Measurements from ENCODE around the gene RABL6.

Gene RABL6

DNA sequence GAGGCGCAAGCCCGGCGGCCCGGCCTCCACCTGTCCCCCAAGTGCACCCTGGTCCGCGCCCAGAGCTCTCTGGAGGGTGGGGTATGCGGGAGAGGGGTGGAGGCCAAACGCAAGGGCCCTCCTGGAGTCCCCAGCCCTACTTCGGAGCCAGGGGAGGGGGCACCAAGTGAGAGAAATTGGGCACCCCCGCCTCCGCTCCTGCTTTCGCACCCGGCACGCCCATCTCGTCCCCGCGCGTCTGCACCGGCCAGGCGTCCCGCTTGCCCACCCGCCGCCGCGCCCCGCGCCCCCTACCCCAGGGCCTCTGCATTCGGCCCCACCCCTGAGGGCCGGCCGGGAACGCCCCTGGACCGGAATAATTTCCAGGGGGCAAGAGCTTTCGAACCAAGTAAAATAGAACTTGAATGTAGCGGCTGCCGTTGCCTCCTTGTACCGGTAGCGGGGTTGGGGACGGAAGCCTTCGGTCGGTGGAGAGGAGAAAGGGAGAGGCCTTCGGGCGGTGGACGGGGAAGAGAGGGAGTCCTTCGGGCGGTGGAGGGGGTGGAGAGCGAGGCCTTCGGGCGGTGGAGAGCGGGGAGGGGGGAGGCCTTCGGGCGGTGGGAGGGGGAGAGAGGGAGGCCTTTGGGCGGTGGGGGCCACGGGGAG, 40.8 kb downstream of the RABL6 start:
- TF ChIP-seq POLR2AphosphoS5 (IDR thresholded peaks at IDR 0.05; ENCODE audit: low read depth, low read length) (no peak), FOXP2 (optimal IDR thresholded peaks at IDR 0.05; ENCODE audit: borderline replicate concordance, extremely low read depth, extremely low read length, insufficient read depth) (no peak), TAF1 (IDR thresholded peaks at IDR 0.05; ENCODE audit: borderline replicate concordance, insufficient read depth, low read length) (no peak), SIN3A (IDR thresholded peaks at IDR 0.05; ENCODE audit: borderline replicate concordance, insufficient read depth, low read length) (no peak)
- TF ChIP-seq, protein P1, sequence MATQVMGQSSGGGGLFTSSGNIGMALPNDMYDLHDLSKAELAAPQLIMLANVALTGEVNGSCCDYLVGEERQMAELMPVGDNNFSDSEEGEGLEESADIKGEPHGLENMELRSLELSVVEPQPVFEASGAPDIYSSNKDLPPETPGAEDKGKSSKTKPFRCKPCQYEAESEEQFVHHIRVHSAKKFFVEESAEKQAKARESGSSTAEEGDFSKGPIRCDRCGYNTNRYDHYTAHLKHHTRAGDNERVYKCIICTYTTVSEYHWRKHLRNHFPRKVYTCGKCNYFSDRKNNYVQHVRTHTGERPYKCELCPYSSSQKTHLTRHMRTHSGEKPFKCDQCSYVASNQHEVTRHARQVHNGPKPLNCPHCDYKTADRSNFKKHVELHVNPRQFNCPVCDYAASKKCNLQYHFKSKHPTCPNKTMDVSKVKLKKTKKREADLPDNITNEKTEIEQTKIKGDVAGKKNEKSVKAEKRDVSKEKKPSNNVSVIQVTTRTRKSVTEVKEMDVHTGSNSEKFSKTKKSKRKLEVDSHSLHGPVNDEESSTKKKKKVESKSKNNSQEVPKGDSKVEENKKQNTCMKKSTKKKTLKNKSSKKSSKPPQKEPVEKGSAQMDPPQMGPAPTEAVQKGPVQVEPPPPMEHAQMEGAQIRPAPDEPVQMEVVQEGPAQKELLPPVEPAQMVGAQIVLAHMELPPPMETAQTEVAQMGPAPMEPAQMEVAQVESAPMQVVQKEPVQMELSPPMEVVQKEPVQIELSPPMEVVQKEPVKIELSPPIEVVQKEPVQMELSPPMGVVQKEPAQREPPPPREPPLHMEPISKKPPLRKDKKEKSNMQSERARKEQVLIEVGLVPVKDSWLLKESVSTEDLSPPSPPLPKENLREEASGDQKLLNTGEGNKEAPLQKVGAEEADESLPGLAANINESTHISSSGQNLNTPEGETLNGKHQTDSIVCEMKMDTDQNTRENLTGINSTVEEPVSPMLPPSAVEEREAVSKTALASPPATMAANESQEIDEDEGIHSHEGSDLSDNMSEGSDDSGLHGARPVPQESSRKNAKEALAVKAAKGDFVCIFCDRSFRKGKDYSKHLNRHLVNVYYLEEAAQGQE (IDR thresholded peaks at IDR 0.05; ENCODE audit: insufficient read depth in 1 of 2, low read depth in 2 of 2, low read length in 2 of 2): no peak

DNA sequence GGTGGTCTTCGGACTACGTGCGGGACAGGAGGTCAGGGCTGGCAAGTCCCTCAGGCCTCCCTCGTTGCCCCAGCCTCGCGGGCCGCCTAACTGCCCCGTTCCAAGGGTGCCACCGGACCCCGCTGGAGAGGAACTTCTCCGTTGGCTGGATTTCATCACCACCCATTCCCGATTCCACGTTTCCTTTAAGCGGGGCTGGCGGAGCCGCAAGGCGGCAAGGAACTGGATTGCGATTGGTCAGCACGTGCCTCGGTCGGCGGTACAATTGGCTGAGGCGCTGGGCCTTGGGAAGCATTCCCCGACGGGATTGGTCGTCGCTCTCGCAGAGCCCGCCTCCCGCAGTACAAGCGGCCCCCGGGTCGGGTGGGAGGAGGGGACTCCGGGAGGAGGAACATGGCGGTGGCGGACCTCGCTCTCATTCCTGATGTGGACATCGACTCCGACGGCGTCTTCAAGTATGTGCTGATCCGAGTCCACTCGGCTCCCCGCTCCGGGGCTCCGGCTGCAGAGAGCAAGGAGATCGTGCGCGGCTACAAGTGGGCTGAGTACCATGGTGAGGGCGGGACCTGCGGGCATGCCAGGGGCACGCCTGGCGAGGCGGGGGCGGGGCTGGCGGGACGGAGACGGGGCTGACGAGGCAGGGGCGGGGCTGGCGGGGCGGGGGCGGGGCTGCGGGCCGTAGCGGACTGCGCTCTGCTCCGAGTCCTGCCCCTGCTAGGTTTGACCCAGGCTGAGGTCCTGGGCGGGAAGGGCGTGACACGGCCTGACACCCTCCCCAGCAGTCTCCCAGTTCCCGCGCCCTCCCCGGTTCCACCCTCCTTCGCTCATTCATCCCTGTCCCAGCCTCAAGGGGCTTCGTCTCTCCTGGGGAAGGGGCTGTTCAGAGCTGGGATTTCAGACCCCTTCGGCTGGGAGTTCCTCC, 41.6 kb downstream of the RABL6 start, which contains the start of gene PHPT1:
Gene PHPT1, plus strand, starts transcription at position 372 of the 922 bp plus-strand sequence. Its CDS starts 22 bp downstream, at position 394.
- TF ChIP-seq, protein P1 (IDR thresholded peaks at IDR 0.05; ENCODE audit: insufficient read depth in 1 of 2, low read depth in 2 of 2, low read length in 2 of 2): no peak
- TF ChIP-seq TAF1 (IDR thresholded peaks at IDR 0.05; ENCODE audit: borderline replicate concordance, insufficient read depth, low read length) (peak; percentile 9; the same call in 1 of the 2 replicates), SIN3A (IDR thresholded peaks at IDR 0.05; ENCODE audit: borderline replicate concordance, insufficient read depth, low read length) (peak; percentile 66; the same call in 1 of the 2 replicates), FOXP2 (optimal IDR thresholded peaks at IDR 0.05; ENCODE audit: borderline replicate concordance, extremely low read depth, extremely low read length, insufficient read depth) (no peak), POLR2AphosphoS5 (IDR thresholded peaks at IDR 0.05; ENCODE audit: low read depth, low read length) (peak; percentile 86)

DNA sequence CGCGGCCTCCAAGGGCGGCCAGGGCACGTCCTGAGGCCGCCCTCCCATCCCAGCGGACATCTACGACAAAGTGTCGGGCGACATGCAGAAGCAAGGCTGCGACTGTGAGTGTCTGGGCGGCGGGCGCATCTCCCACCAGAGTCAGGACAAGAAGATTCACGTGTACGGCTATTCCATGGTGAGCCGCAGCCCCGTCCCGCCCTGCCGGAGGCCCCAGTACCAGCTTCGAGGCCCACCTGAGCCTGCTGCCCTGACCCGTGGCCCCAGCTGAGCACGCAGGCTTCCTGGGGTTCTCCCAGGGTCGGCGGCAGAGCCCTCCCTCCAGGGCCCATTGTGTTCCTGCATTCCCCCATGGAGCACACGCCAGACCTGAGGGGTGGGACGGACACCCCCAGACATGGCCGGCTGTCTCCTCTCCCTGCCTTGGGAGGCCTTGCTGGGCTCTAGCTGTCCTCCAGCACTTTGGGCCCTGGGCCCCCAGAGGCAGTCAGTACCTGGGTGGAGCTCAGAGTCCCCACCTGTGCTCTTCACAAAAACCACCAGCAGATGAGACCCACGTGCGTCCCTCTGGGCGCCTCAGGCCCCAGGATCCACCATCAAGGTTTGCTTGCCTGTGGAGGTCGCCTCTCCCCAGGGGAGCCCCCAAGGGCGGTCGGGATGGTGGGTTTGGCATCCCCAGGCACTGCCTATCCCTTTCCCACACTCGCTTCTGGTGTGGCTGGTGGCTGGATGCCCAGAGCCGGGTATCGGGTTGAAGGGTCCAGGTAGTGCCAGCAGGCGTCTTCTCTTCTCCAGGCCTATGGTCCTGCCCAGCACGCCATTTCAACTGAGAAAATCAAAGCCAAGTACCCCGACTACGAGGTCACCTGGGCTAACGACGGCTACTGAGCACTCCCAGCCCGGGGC, 42.5 kb downstream of the RABL6 start:
- TF ChIP-seq TAF1 (IDR thresholded peaks at IDR 0.05; ENCODE audit: borderline replicate concordance, insufficient read depth, low read length) (no peak), POLR2AphosphoS5 (IDR thresholded peaks at IDR 0.05; ENCODE audit: low read depth, low read length) (no peak), FOXP2 (optimal IDR thresholded peaks at IDR 0.05; ENCODE audit: borderline replicate concordance, extremely low read depth, extremely low read length, insufficient read depth) (no peak), SIN3A (IDR thresholded peaks at IDR 0.05; ENCODE audit: borderline replicate concordance, insufficient read depth, low read length) (no peak)
- TF ChIP-seq, protein P1 (IDR thresholded peaks at IDR 0.05; ENCODE audit: insufficient read depth in 1 of 2, low read depth in 2 of 2, low read length in 2 of 2): no peak

DNA sequence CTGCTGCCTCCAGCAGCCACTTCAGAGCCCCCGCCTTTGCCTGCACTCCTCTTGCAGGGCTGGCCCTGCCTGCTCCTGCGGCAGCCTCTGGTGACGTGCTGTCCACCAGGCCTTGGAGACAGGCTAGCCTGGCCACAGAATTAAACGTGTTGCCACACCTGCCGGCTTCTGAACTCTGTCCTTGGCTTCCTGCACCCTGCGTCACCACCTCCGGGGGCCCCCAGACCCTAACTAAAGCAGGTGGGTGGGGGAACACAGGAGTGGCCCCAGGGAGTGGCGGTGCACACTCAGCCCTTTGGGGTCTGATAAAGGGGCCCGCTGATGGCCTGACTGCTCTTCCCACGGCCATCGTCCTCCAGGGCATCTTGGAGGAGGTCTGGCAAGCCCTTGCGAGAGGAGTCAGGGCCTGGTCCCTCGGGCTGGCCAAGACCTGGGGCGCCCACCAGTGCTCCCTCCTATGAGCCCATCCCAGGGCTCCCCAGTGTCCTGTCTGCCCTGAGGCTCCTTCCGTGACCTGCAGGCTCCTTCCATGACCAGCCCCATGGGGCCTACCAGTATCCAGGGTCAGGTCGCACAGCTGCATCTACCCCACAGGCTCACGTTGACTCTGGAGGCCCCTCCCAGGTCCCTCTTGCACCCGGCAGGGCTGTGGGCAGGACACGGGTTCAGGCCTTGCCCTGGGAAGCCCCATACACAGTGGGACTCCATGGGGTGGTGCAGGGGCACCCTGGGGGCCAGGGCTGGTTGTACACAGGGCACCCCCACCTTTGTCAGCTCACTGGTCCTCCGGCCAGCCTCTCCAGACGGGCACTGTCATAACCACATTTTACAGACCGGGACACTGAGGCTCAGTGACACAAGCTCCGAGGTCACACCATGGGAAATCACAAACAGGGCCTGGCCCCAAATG, 43.4 kb downstream of the RABL6 start:
- TF ChIP-seq, protein P1 (IDR thresholded peaks at IDR 0.05; ENCODE audit: insufficient read depth in 1 of 2, low read depth in 2 of 2, low read length in 2 of 2): no peak
- TF ChIP-seq SIN3A (IDR thresholded peaks at IDR 0.05; ENCODE audit: borderline replicate concordance, insufficient read depth, low read length) (no peak), POLR2AphosphoS5 (IDR thresholded peaks at IDR 0.05; ENCODE audit: low read depth, low read length) (no peak), FOXP2 (optimal IDR thresholded peaks at IDR 0.05; ENCODE audit: borderline replicate concordance, extremely low read depth, extremely low read length, insufficient read depth) (no peak), TAF1 (IDR thresholded peaks at IDR 0.05; ENCODE audit: borderline replicate concordance, insufficient read depth, low read length) (no peak)

Measured in PFSK-1 (cell line).